LoVo (cell line): ENCODE data around the gene NFIA.
"Not testable (repeated sequence)": the region's sequence is repeated elsewhere in the genome, so short reads cannot be mapped to it uniquely, and the experiment has no call there.

Source experiments
- DNase-seq: peaks from one replicate; pipeline ENCODE4 v3.0.0-alpha.2; 2016; ENCODE audit warnings: low spot score

Gene NFIA

GRCh38 chr1:61102041-61102440 is 19.7 kb downstream of the NFIA start:
- no peak for DNase-seq

- DNase-seq = no peak
These were observed 20.3 kb downstream of the NFIA start for GRCh38 chr1:61102621-61103020.

GRCh38 chr1:61104220-61104671 is 21.9 kb downstream of the NFIA start:
- no peak for DNase-seq

GRCh38 chr1:61107638-61108037 is 25.3 kb downstream of the NFIA start:
- DNase-seq = no peak

- no peak for DNase-seq
These were observed 26.8 kb downstream of the NFIA start for GRCh38 chr1:61109158-61109557.

- DNase-seq = no peak
These were observed 27.5 kb downstream of the NFIA start for GRCh38 chr1:61109910-61110309.

GRCh38 chr1:61110554-61110953 is 28.2 kb downstream of the NFIA start:
- no peak for DNase-seq

GRCh38 chr1:61111084-61112004 is 29.0 kb downstream of the NFIA start:
- DNase-seq = no peak

GRCh38 chr1:61114178-61114870 is 32.0 kb downstream of the NFIA start:
- DNase-seq = no peak

- DNase-seq = no peak
These were observed 33.1 kb downstream of the NFIA start for GRCh38 chr1:61115436-61115835.

- peak; percentile 54 for DNase-seq
These were observed 34.1 kb downstream of the NFIA start for GRCh38 chr1:61116421-61116820.

GRCh38 chr1:61117283-61117682 is 34.9 kb downstream of the NFIA start:
- DNase-seq = no peak

GRCh38 chr1:61119085-61119484 is 36.7 kb downstream of the NFIA start:
- peak; percentile 76 for DNase-seq

GRCh38 chr1:61120246-61120840 is 38.0 kb downstream of the NFIA start:
- DNase-seq = no peak

- DNase-seq = no peak
These were observed 38.6 kb downstream of the NFIA start for GRCh38 chr1:61120998-61121397.

GRCh38 chr1:61121631-61122030 is 39.3 kb downstream of the NFIA start:
- DNase-seq = no peak

GRCh38 chr1:61122389-61122788 is 40.0 kb downstream of the NFIA start:
- DNase-seq = no peak

GRCh38 chr1:61123326-61123725 is 41.0 kb downstream of the NFIA start:
- DNase-seq = no peak

GRCh38 chr1:61124078-61124477 is 41.7 kb downstream of the NFIA start:
- no peak for DNase-seq

- no peak for DNase-seq
These were observed 42.3 kb downstream of the NFIA start for GRCh38 chr1:61124696-61125095.

- no peak for DNase-seq
These were observed 42.9 kb downstream of the NFIA start for GRCh38 chr1:61125263-61125662.

GRCh38 chr1:61125895-61126294 is 43.5 kb downstream of the NFIA start:
- DNase-seq = no peak

- DNase-seq = not testable (repeated sequence)
These were observed 44.5 kb downstream of the NFIA start for GRCh38 chr1:61126843-61127242.
